CD4-positive, alpha-beta T cell treated with Interleukin-2 at 100 ng/mL for 4 hours (primary cell): Measurements from ENCODE around the gene SYCP2.

Source experiments
- DNase-seq: peaks from one replicate; pipeline ENCODE4 v3.0.0-alpha.2; 2020; ENCODE audit warnings: low spot score

SYCP2 gene

GRCh38 chr20:59945175-59945574, 11.7 kb upstream of the SYCP2 start:
- no peak for DNase-seq

- no peak for DNase-seq
Measured at GRCh38 chr20:59944726-59945125, 11.3 kb upstream of the SYCP2 start.

GRCh38 chr20:59942245-59942644, 8.8 kb upstream of the SYCP2 start:
- DNase-seq, result no peak

GRCh38 chr20:59940956-59941294, 7.5 kb upstream of the SYCP2 start:
- no peak for DNase-seq

GRCh38 chr20:59940129-59940955, 6.9 kb upstream of the SYCP2 start, which contains the start of the genes FAM217B and PPP1R3D:
FAM217B (plus strand) TSS chr20:59940389; CDS start chr20:59943944, 3,555 bp downstream.
PPP1R3D (minus strand) TSS chr20:59940305; CDS start chr20:59939931, 374 bp downstream.
- DNase-seq, result peak; percentile 86

- DNase-seq, result no peak
Measured at GRCh38 chr20:59939879-59940128, 6.4 kb upstream of the SYCP2 start.

GRCh38 chr20:59939052-59939878, 5.8 kb upstream of the SYCP2 start:
- DNase-seq, result no peak

GRCh38 chr20:59938696-59939051, 5.2 kb upstream of the SYCP2 start:
- no peak for DNase-seq

- no peak for DNase-seq
Measured at GRCh38 chr20:59938221-59938620, 4.8 kb upstream of the SYCP2 start.

- no peak for DNase-seq
Measured at GRCh38 chr20:59937150-59937549, 3.7 kb upstream of the SYCP2 start.

- DNase-seq, result no peak
Measured at GRCh38 chr20:59936409-59936808, 3.0 kb upstream of the SYCP2 start.

- no peak for DNase-seq
Measured at GRCh38 chr20:59935457-59936185, 2.2 kb upstream of the SYCP2 start.

GRCh38 chr20:59933849-59934585, 580 bp upstream of the SYCP2 start:
- peak; percentile 76 for DNase-seq

- no peak for DNase-seq
Measured at GRCh38 chr20:59932616-59933295, 681 bp downstream of the SYCP2 start.

GRCh38 chr20:59931511-59932312, 1.7 kb downstream of the SYCP2 start:
- no peak for DNase-seq

GRCh38 chr20:59925899-59926298, 7.5 kb downstream of the SYCP2 start:
- DNase-seq, result no peak

GRCh38 chr20:59925359-59925758, 8.1 kb downstream of the SYCP2 start:
- no peak for DNase-seq

- DNase-seq, result no peak
Measured at GRCh38 chr20:59923514-59923913, 9.9 kb downstream of the SYCP2 start.

GRCh38 chr20:59920944-59921343, 12.5 kb downstream of the SYCP2 start:
- DNase-seq, result no peak

GRCh38 chr20:59912609-59913008, 20.8 kb downstream of the SYCP2 start:
- DNase-seq, result no peak

GRCh38 chr20:59911041-59911440, 22.4 kb downstream of the SYCP2 start:
- no peak for DNase-seq
